Colon (tissue), 2 donors: Measurements from ENCODE around the gene ATP13A1.
"Not testable (repeated sequence)": the region's sequence is repeated elsewhere in the genome, so short reads cannot be mapped to it uniquely, and the experiment has no call there.

Experiments used
- FAIRE-seq: peaks from 2 replicates; lab custom pipeline; 2012; peaks lifted over from hg19 to GRCh38; lab: Jason Lieb, UNC
- donor health status: control.
- donor health status: control.

Gene ATP13A1

DNA sequence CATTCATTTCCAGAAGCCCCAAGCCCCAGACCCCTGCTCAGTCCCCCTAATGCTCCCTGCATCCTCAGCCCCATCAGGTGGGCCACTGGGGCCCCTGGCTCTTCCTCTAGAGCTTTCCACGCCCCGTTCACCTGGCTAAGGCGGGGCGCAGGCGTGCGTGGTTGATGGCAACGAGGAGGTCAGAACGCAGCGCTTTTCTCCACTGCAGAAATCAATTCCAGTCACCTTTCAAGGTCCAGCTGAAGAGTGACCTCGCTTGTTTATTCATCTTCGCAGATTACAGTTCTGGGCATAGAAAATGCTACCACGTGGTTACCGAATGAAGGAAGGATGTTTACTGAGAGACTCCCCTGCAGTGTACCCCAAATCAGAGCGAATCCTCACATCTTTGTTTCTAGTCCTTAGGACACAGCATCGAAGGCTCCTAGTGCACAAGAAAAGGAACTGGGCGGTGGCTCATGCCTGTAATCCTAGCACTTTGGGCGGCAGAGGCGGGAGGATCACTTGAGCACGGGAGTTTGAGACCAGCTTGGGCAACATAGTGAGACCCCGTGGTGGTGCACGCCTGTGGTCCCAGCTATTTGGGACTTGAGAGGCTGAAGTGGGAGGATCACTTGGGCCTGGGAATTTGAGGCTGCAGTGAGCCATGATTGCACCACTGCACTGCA lies 44.2 kb downstream of the ATP13A1 start:
- FAIRE-seq = no peak

DNA sequence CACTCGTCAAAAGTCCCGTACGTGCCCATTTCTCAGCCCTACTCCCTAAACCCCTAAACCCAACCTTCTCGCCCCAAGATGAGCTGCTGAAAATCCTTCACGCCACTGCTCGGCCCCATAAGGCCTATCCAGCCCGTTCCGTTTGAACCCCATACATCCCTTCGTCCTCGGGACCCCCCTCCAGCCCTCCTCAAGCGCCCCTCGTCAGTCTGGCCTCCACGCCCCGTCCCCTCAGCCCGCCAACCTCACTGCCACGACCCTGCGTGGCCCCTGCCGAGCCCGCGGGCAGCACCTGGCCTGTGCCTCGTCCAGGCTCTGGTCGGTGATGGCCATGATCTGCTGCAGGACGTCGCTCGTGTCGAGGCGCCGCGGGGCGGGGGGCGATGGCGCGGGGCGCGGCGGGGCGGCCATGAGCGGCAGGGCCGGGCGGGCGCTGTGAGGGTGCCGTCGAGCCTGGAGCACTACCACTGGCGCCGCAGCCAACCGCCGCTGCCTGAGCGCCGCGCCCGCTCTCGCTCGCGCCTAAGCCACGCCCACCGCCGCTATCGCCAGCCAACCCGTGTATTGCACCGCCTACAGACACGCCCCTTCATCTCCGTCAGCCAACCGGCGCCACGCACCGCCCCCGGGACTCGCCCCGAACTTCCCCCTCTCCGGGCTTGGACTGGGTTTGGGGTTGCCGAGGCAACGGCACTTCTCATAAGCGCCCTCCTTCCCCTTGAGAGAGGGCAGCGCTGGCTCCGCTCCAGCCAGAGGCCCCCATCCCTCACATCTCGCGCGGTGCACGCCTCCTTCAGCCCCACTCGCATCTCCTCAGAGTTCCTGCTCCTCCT lies 45.0 kb downstream of the ATP13A1 start, which contains the start of gene PBX4:
TSS of gene PBX4 (minus strand) at position 469 of the 833 bp plus-strand sequence. CDS start at position 411, 58 bp downstream.
- FAIRE-seq = no peak

DNA sequence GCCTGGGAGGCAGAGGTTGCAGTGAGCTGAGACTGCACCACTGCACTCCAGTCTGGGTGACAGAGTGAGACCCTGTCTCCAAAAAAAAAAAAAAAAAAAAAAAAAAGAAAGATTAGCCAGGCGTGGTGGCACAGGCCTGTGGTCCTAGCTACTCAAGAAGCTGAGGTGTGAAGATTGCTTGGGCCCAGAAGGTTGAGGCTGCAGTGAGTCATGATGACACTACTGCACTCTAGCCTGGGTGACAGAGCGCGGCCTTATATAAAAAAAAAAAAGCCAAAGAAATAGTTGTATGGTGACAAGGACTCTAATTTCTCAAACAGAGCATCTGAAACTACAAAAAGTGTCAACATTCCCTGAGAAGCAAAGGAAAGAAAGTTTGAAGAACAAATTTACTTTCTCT lies 48.4 kb downstream of the ATP13A1 start:
- no peak for FAIRE-seq

DNA sequence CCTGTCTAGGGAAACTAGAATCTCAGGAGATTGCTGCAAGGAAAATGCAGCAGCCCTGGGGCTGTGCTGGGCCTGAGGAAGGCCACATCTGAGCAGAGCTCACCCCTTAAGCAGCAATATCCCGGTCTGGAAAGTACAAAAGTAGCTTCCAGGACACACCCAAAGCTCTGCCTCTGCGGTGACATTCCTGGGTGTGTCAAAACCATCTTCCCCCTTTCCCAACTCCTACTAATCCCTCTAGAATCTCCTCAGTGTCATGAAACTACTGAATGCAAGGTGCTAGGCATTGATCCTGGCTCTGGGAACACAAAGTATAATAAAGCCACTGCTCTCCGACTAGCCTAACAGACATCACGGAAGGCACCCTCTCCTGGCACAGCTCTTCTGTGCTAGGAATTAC lies 50.0 kb downstream of the ATP13A1 start:
- FAIRE-seq = no peak

DNA sequence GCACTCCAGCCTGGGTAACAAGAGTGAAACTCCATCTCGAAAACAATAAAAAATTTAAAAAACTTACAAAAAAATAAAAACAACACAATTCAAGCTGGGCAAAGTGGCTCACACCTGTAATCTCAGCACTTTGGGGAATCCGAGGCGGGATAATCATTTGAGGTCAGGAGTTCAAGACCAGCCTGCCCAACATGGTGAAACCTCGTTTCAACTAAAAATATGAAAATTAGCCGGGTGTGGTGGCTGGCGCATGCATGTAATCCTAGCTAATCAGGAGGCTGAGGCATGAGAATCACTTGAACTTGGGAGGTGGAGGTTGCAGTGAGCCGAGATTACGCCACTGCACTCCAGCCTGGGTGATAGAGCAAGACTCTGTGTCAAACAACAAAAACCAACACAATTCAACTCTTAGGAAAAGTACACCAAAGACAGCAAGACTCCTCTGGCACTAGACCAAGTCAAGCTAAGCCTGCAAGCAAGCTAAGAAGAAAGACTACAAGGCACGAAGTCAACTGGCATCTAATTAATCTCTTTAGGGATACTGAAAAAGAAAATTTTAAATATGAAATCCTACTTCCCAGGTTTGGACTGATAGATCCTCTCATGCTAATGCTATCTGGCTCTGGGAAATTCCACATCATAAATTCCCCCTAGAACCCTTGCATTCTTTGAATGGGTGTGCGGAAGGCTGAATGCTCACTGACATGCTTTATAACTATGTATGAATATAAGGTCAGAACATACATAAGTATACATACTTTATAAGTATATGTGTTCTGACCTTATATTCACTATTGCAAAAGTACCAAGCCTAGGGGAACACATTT lies 52.9 kb downstream of the ATP13A1 start:
- FAIRE-seq = no peak

DNA sequence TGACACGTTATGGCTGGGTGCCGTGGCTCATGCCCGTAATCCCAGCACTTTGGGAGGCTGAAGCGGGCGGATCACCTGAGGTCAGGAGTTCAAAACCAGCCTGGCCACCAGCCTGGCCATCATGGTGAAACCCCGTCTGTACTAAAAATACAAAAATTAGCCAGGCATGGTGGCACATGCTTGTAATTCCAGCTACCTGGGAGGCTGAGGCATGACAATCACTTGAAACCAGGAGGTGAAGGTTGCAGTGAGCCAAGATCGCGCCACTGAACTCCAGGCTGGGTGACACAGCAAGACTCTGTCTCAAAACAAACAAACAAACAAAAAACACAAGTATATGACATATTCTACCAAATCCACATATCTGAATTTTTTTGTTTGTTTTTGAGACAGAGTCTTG lies 56.8 kb downstream of the ATP13A1 start:
- not testable (repeated sequence) for FAIRE-seq

DNA sequence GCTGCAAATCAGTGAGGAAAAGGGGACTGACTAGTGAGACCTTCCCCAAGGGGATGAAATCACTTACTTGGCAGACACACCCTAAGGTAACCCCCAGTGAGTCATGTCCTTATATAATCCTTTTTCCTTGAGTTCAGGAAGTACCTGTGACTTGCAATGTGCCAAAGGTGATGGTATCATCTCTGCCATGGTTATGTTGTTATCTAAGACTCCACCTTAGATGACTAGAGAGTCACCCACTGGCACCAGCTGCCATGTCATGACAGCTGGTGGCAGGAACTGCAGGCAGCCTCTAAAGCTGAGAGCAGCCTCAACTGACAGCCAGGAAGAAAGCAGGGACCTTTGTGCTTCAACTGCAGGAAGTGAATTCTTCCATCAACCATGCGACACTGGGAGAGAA lies 57.5 kb downstream of the ATP13A1 start:
- FAIRE-seq = peak; percentile 43

DNA sequence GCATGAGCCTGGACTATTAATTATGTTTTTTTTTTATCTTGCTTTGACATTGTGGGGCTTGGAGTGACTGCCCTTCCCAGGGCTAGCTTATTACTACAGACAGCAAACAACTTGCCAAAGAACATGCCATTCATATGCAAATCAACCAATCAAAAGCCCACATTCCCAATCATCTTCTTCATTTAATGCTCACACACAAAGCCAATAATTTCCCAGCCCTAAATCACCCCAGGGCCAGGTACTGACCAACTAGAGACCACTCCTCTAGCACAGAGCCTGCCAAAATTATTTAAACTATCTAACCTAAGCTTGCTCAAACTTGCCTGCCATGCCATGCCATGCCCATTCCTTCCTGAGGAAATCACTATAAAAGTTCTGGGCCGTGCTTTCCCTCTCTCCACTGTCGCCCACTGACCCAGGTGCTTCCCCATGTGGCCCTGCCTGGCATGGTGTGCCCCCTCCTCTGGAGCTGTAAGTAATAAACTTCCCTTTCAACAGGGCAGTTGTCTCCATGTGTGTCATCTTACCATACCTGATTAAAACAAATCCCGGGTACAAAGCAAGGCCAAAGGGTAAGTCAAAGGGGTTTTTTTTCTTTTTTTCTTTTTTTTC lies 60.7 kb downstream of the ATP13A1 start:
- no peak for FAIRE-seq

DNA sequence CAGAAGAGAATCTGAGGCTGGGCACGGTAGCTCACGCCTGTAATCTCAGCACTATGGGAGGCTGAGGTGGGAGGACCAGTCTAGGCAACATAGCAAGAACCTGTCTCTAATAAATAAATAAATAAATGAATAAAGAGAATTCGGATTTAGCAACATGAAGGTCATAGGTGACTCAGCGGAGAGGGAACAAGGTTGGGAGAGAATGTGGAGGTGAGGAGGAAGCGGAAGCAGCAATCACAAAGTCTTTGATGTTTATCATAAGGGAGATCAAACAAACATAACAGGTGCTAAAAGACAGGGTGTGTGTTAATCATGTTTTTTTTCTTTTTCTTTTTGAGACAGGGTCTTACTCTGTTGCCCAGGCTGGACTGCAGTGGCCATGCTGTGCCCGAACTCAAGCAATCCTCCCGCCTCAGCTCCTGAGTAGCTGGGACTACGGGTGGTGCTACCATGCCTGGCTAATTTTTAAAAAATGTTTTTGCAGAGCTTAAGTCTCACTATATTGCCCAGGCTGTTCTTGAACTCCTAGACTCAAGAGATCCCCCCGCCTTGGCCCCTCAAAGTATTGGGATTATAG lies 61.3 kb downstream of the ATP13A1 start:
- no peak for FAIRE-seq

DNA sequence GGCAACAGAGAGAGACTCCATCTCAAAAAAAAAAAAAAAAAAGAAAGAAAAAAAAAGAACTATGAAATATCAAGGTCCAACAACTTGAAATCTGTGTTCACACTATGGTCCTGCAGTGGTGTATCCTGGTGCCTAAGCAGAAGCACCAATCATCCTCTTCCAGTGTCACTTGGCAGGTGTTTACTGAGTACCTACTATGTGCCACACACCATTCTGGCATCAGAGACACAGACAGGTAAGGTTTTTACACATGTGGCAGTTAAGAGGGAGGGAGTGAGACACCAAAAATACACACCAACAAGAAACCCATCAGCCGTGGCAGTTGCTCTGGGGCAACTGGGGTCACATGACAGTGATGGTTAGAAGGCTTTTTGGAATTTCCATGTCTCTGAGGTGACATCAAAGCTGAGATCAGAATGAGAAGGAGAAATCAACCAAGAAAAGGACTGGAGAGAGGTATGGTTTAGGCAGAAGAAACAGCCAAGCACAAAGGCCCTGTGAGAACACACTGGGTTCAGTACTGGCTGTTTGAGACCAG lies 62.6 kb downstream of the ATP13A1 start:
- no peak for FAIRE-seq

DNA sequence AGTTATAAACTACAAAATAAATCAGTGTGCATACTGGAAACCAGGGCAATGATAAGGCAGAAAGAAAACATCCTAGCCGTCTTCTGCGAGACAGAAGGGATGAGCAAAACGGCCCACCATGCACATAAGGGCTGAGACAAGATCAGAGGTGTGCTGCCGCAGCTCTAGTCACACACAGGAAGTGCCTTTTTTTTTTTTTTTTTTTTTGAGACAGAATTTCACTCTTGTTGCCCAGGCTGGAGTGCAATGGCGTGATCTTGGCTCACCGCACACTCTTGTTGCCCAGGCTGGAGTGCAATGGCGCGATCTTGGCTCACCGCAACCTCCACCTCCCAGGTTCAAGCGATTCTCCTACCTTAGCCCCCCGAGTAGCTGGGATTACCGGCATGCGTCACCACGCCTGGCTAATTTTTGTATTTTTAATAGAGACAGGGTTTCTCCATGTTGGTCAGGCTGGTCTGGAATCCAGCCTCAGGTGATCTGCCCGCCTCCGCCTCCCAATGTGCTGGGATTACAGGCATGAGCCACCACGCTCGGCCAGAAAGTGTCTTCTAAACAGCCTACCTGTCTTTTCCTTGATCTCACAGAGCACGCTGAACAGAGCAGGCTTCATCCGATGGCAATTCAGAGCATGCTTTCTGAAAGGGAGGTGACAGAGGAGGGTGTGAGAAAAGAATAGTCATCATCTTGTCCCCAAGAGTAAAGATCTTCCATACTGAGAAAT lies 64.6 kb downstream of the ATP13A1 start:
- not testable (repeated sequence) for FAIRE-seq

DNA sequence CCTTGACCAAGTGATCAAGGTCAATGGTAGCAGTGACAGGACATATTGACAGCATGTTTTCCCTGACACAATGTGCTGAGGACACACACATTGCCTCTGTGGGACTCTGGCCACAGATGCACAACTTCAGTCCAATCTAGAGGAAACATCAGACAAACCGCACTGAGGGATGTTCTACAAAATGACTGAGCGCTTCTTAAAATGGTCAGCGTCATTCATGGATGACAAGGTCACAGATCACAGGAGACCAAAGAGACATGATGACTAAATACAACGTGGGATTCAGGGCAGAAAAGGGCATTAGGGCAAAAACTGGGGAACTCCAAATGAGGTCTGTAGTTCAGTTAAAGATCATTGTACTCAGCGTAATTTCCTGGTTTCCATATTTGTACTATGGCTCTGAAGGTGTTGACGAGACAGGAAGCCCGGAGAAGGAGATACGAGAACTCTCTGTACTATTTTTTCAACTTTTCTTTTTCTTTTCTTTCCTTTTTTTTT lies 65.6 kb downstream of the ATP13A1 start:
- no peak for FAIRE-seq
